MM.1S (cell line): ENCODE results near the gene LCE1A.

Source experiments
- DNase-seq: peaks from one replicate; pipeline ENCODE4 v3.0.0-alpha.2; 2015
- H2AFZ ChIP-seq: fragments of 300-600 bp; sonication (generic); 2 replicates; pipeline ENCODE4 v1.6.0; 2016; ENCODE audit warnings: antibody characterized with exemption, low read length
- H3F3A ChIP-seq: fragments of 300-600 bp; sonication (generic); 2 replicates; pipeline ENCODE4 v1.6.1; 2016; ENCODE audit warnings: mild to moderate bottlenecking, antibody characterized with exemption, low read length, moderate library complexity, mixed read lengths; ENCODE audit not compliant: insufficient read depth
- H3K27ac ChIP-seq: fragments of 300-600 bp; sonication (generic); 2 replicates; pipeline ENCODE4 v1.5.1; 2016; ENCODE audit warnings: mild to moderate bottlenecking, low read length
- H3K27me3 ChIP-seq: fragments of 300-600 bp; sonication (generic); replicated peaks from 2 replicates; pipeline ENCODE4 v1.6.0; 2016; ENCODE audit warnings: low read length; ENCODE audit not compliant: insufficient read depth
- H3K36me3 ChIP-seq: fragments of 300-600 bp; sonication (generic); replicated peaks from 2 replicates; pipeline ENCODE4 v1.6.1; 2016; ENCODE audit warnings: mild to moderate bottlenecking, low read length, mixed read lengths; ENCODE audit not compliant: insufficient read depth
- H3K4me1 ChIP-seq: fragments of 300-600 bp; sonication (generic); 2 replicates; pipeline ENCODE4 v1.6.1; 2016; ENCODE audit warnings: low read length, mixed read lengths
- H3K4me2 ChIP-seq: fragments of 300-600 bp; sonication (generic); 2 replicates; pipeline ENCODE4 v1.6.0; 2016; ENCODE audit warnings: low read depth, low read length
- H3K4me3 ChIP-seq: fragments of 300-600 bp; sonication (generic); 2 replicates; pipeline ENCODE4 v1.5.1; 2016; ENCODE audit warnings: low read length, mixed read lengths
- H3K79me2 ChIP-seq: fragments of 300-600 bp; sonication (generic); 2 replicates; pipeline ENCODE4 v1.6.1; 2016; ENCODE audit warnings: mixed run types, low read length, mixed read lengths
- H3K9ac ChIP-seq: fragments of 300-600 bp; sonication (generic); 2 replicates; pipeline ENCODE4 v1.6.1; 2016; ENCODE audit warnings: low read length, mixed read lengths
- H3K9me2 ChIP-seq: fragments of 300-600 bp; sonication (generic); replicated peaks from 2 replicates; pipeline ENCODE4 v1.6.1; 2016; ENCODE audit warnings: mild to moderate bottlenecking, low read length, mixed read lengths; ENCODE audit not compliant: insufficient read depth
- H3K9me3 ChIP-seq: fragments of 300-600 bp; sonication (generic); replicated peaks from 2 replicates; pipeline ENCODE4 v1.6.1; 2016; ENCODE audit warnings: mild to moderate bottlenecking, low read length, mixed read lengths; ENCODE audit not compliant: insufficient read depth
- H4K20me1 ChIP-seq: fragments of 300-600 bp; sonication (generic); 2 replicates; pipeline ENCODE4 v1.6.1; 2016; ENCODE audit warnings: mild to moderate bottlenecking, low read length, moderate library complexity, mixed read lengths; ENCODE audit not compliant: insufficient read depth
- EZH2 ChIP-seq: fragments of 300-600 bp; sonication (generic); optimal IDR thresholded peaks from 2 replicates; pipeline ENCODE3; 2017; ENCODE audit warnings: low read depth, mild to moderate bottlenecking, antibody characterized with exemption, low read length, mixed read lengths
- EZH2phosphoT487 ChIP-seq: fragments of 300-600 bp; sonication (generic); IDR thresholded peaks from 2 replicates; pipeline ENCODE4 v1.6.1; 2018; ENCODE audit warnings: antibody characterized with exemption, low read length
- TF ChIP-seq, protein P1 (sequence below): fragments of 300-600 bp; sonication (generic); IDR thresholded peaks from 2 replicates; pipeline ENCODE4 v1.5.1; 2016; ENCODE audit warnings: antibody characterized with exemption, low read length, mixed read lengths

The LCE1A gene, protein sequence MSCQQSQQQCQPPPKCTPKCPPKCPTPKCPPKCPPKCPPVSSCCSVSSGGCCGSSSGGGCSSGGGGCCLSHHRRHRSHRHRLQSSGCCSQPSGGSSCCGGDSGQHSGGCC

DNA sequence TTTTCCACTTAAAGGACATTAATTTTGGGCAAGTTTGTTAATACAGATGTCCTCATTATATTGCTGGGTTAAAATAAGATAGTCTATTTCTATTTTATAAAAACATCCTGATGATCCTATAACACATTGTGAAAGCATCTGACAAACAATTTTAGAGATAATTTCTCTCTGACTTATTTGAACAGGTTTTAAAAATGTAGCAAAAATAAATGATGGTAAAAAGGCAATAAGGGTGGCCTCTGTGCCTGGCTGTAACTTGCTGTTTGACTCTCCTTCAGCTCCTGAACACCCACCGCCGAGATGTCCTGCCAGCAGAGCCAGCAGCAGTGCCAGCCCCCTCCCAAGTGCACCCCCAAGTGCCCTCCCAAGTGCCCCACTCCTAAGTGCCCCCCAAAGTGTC lies at the start of gene LCE1A:
TSS of gene LCE1A (plus strand) at position 301 of the 400 bp plus-strand sequence. CDS start at position 301, 0 bp downstream.
- Histone ChIP-seq H3K9ac (no peak within 1 kb of the TSS), H3K4me3 (no peak within 1 kb of the TSS), H3K9me3 (no peaks in the 10 kb centered on the region), H3K27me3 (no peaks in the 10 kb centered on the region), H3K36me3 (no peaks in the 10 kb centered on the region), H3K79me2 (no peaks in the 10 kb centered on the region), H3F3A (no peaks in the 10 kb centered on the region), H3K4me2 (no peak within 1 kb of the TSS), H3K9me2 (no peaks in the 10 kb centered on the region), H4K20me1 (no peaks in the 10 kb centered on the region), H2AFZ (no peak within 1 kb of the TSS), H3K4me1 (no peaks in the 10 kb centered on the region), H3K27ac (no peak within 1 kb of the TSS)
- TF ChIP-seq EZH2: no peak
- no peak for TF ChIP-seq EZH2phosphoT487
- TF ChIP-seq, protein P1, sequence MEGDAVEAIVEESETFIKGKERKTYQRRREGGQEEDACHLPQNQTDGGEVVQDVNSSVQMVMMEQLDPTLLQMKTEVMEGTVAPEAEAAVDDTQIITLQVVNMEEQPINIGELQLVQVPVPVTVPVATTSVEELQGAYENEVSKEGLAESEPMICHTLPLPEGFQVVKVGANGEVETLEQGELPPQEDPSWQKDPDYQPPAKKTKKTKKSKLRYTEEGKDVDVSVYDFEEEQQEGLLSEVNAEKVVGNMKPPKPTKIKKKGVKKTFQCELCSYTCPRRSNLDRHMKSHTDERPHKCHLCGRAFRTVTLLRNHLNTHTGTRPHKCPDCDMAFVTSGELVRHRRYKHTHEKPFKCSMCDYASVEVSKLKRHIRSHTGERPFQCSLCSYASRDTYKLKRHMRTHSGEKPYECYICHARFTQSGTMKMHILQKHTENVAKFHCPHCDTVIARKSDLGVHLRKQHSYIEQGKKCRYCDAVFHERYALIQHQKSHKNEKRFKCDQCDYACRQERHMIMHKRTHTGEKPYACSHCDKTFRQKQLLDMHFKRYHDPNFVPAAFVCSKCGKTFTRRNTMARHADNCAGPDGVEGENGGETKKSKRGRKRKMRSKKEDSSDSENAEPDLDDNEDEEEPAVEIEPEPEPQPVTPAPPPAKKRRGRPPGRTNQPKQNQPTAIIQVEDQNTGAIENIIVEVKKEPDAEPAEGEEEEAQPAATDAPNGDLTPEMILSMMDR: no peak
- no peak for DNase-seq

DNA sequence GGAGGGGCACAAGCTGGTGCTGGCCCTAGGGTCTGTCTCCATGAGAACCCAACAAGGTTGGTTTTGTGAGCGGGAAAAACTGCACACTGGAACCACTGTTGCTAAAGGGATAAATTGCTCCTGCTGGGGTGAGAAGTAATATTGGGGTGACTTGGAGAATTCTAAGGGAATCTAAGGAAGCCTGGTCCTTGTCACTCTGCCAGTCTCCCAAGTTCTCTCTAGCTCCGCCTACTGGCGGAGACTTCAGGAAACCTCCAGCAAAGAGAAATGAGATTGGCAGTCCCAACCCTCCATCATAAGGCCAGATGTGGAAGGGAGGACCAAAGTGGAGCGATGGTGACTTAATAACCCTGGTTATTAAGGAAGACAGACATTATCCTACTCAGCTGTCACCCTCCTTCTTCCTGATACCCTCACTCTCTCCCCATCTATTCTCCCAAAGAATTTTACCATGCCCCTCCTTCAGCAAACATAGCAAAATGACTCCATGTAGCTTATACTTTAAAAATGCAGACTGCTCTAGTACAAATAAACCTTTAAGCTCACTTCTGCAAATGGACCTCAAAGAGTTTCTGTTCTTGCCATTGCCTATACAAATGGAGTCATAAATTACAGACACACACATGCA lies 49.6 kb upstream of the LCE1A start:
- DNase-seq: peak; percentile 33
- TF ChIP-seq EZH2phosphoT487: no peak
- TF ChIP-seq, protein P1: peak; percentile 54
- no peak for TF ChIP-seq EZH2

DNA sequence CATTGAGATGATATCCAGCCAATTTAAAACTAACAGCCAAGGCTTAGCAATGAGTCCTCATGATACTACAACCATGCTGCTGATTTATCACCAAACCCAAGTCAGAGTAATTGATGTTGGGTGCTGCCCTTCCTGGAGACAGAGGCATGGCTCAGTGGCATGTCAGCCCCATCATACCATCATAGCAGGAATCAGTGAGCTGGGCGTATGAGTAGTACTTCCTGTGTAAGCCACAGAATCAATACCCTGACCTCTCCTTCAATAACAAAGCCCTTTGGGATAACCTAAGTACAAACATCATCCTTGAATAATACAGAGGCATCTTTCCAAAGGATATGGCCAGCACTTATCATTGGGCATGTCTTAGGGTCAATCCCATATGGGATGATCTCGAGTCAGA lies 44.2 kb upstream of the LCE1A start:
- Histone ChIP-seq H3K9me3 (no peaks in the 10 kb centered on the region), H3K4me2 (no peak overlapping the region), H3F3A (no peaks in the 10 kb centered on the region), H3K4me3 (no peak overlapping the region), H2AFZ (no peak overlapping the region), H3K9ac (no peak overlapping the region), H3K27ac (no peak overlapping the region), H3K79me2 (no peaks in the 10 kb centered on the region), H4K20me1 (no peaks in the 10 kb centered on the region), H3K27me3 (no peaks in the 10 kb centered on the region), H3K4me1 (no peaks in the 10 kb centered on the region), H3K36me3 (no peaks in the 10 kb centered on the region), H3K9me2 (no peaks in the 10 kb centered on the region)
- TF ChIP-seq EZH2 (no peak), EZH2phosphoT487 (no peak)
- TF ChIP-seq, protein P1: no peak
- DNase-seq: no peak

More for the DNA sequence above, 49.6 kb upstream of the LCE1A start:
- H3F3A ChIP-seq: no peaks in the 10 kb centered on the region
- no peaks in the 10 kb centered on the region for H3K4me1 ChIP-seq
- no peaks in the 10 kb centered on the region for H3K9me3 ChIP-seq
- no peaks in the 10 kb centered on the region for H3K27me3 ChIP-seq
- no peak overlapping the region for H3K4me3 ChIP-seq
- H4K20me1 ChIP-seq: no peaks in the 10 kb centered on the region
- no peaks in the 10 kb centered on the region for H3K79me2 ChIP-seq
- H3K9me2 ChIP-seq: no peaks in the 10 kb centered on the region
- H3K36me3 ChIP-seq: no peaks in the 10 kb centered on the region
- H3K4me2 ChIP-seq: no peak overlapping the region
- H3K9ac ChIP-seq: no peak overlapping the region
- H3K27ac ChIP-seq: no peak overlapping the region
- H2AFZ ChIP-seq: no peak overlapping the region
